Naive thymus-derived CD4-positive, alpha-beta T cell (primary cell): ENCODE measurements around the gene HIRIP3. TPM values are rescaled to one million over a fixed set of nuclear protein-coding genes. Genes with fewer than 3 reads are reported as not detected.
"Not testable (repeated sequence)": the region's sequence is repeated elsewhere in the genome, so short reads cannot be mapped to it uniquely, and the experiment has no call there.

Experiments
- ATAC-seq: fragments of 150-1000 bp; cut with Tn5 transposase; 2 replicates; pipeline ENCODE4 v1.10.0; 2021; ENCODE audit warnings: mild to moderate bottlenecking, moderate library complexity
- CTCF ChIA-PET: fragments of 350-600 bp; sonication (Branson Sonifier 250); formaldehyde crosslinking; loops from one replicate; lab custom pipeline; 2021; ENCODE audit warnings: antibody characterized with exemption; lab: Charles Lee
- POLR2A ChIA-PET: fragments of 350-600 bp; sonication (Branson Sonifier 250); formaldehyde crosslinking; loops from one replicate; lab custom pipeline; 2021; ENCODE audit warnings: antibody characterized with exemption, inconsistent platforms; lab: Charles Lee
- DNase-seq, 9 donors: peaks; one replicate each; pipeline versions ENCODE4 v3.0.0 to v3.0.0-alpha.2; 2020 to 2022; ENCODE audit warnings: mixed read lengths in 1 of 9
- H3K27ac ChIP-seq: one replicate; pipeline ENCODE4 v1.7.0; 2013; ENCODE audit warnings: mild to moderate bottlenecking, low read depth, low read length, moderate library complexity
- H3K27me3 ChIP-seq, 2 donors: one replicate each; pipeline ENCODE4 v1.7.0; 2013; ENCODE audit warnings: low read length in 2 of 2, mild to moderate bottlenecking in 2 of 2, moderate library complexity in 2 of 2; ENCODE audit not compliant: control insufficient read depth in 2 of 2, insufficient read depth in 2 of 2
- H3K36me3 ChIP-seq, 3 experiments: 1 replicate in 2 of 3; 2 replicates in 1 of 3; pipeline ENCODE4 v1.7.0; 2013; ENCODE audit warnings: low read length in 3 of 3, mild to moderate bottlenecking in 3 of 3, moderate library complexity in 1 of 3; ENCODE audit not compliant: insufficient read depth in 3 of 3, control insufficient read depth in 2 of 3
- H3K4me1 ChIP-seq, 2 donors: one replicate each; pipeline ENCODE4 v1.7.0; 2013; ENCODE audit warnings: low read length in 2 of 2, mild to moderate bottlenecking in 2 of 2, moderate library complexity in 1 of 2; ENCODE audit not compliant: control insufficient read depth in 2 of 2, insufficient read depth in 2 of 2
- H3K4me3 ChIP-seq: 2 replicates; pipeline ENCODE4 v1.7.0; 2013; ENCODE audit warnings: mild to moderate bottlenecking, low read length
- H3K9me3 ChIP-seq, 3 experiments: 1 replicate in 2 of 3; 2 replicates in 1 of 3; pipeline ENCODE4 v1.7.0; 2013; ENCODE audit warnings: low read length in 3 of 3; ENCODE audit not compliant: control insufficient read depth in 2 of 3
- H3K27ac Mint-ChIP-seq, 9 donors: one replicate each; pipeline ENCODE4 v1.8.0; 2020 to 2022; ENCODE audit warnings: mixed read lengths in 9 of 9, mild to moderate bottlenecking in 8 of 9, moderate library complexity in 5 of 9, inconsistent platforms in 2 of 9
- H3K27me3 Mint-ChIP-seq, 5 donors: one replicate each; pipeline ENCODE4 v1.8.0; 2021 to 2022; ENCODE audit warnings: mixed read lengths in 5 of 5, mild to moderate bottlenecking in 1 of 5
- H3K36me3 Mint-ChIP-seq, 5 donors: one replicate each; pipeline ENCODE4 v1.8.0; 2020 to 2022; ENCODE audit warnings: mixed read lengths in 5 of 5, mild to moderate bottlenecking in 3 of 5, inconsistent platforms in 1 of 5
- H3K4me1 Mint-ChIP-seq, 7 donors: one replicate each; pipeline ENCODE4 v1.8.0; 2020 to 2022; ENCODE audit warnings: mixed read lengths in 7 of 7, mild to moderate bottlenecking in 3 of 7, inconsistent platforms in 1 of 7
- H3K4me3 Mint-ChIP-seq, 10 donors: one replicate each; pipeline ENCODE4 v1.8.0; 2020 to 2022; ENCODE audit warnings: mild to moderate bottlenecking in 10 of 10, mixed read lengths in 10 of 10, moderate library complexity in 6 of 10, inconsistent platforms in 2 of 10
- H3K9me3 Mint-ChIP-seq, 11 donors: one replicate each; pipeline ENCODE4 v1.8.0; 2020 to 2022; ENCODE audit warnings: mixed read lengths in 11 of 11, mild to moderate bottlenecking in 4 of 11, inconsistent platforms in 1 of 11, moderate library complexity in 1 of 11
- intact Hi-C, 2 donors: fragments of 100-400 bp; cut with micrococcal nuclease; formaldehyde crosslinking; loops; one replicate each; pipeline ENCODE4 v1.15.1; 2023
- polyA plus RNA-seq, 2 donors: library from polyadenylated mRNA; unstranded; fragments of 300-500 nt; fragmentation: Illumina TruSeq; gene quantifications; one replicate each; pipeline ENCODE4 v1.2.3, GENCODE V29; 2021
- total RNA-seq, 6 experiments: library from RNA in 5 of 6; stranded (reverse) in 5 of 6; gene quantifications; 1 replicate in 5 of 6; 2 replicates in 1 of 6; pipeline ENCODE4 v1.2.3 and lab custom pipeline; 2021 to 2026

Gene HIRIP3
- total and polyA plus RNA-seq, 7 experiments from 2014 or later, result 14.4 to 37.6 (median 21.5) TPM

DNA sequence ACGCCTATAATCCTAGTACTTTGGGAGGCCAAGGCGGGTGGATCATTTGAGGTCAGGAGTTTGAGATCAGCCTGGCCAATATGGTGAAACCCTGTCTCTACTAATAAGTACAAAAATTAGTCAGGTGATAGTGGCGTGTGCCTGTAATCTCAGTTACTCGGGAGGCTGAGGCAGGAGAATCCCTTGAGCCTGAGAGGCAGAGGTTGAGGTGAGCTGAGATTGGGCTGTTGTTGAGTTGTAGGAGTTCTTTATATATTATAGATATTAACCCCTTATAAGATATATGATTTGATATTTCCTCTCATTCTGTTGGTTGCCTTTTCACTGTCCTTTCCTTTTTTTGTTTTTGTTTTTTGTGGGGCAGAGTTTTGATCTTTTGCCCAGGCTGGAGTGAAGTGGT is 35.6 kb downstream of the HIRIP3 start:
- H3K4me3 ChIP-seq, H3K36me3 ChIP-seq, H3K9me3 Mint-ChIP-seq, H3K27me3 Mint-ChIP-seq, ATAC-seq, H3K27me3 ChIP-seq, H3K36me3 Mint-ChIP-seq, DNase-seq, H3K27ac ChIP-seq, H3K9me3 ChIP-seq: not testable (repeated sequence)
- intact Hi-C loops, result loop anchor here in 1 of 2 donors (2.0 to 5.0 kb wide), 2 partner anchors 37 to 105 kb away; partner anchors contain the start of genes ALDOA, HIRIP3 and INO80E
- ChIA-PET POLR2A (interaction anchor here (6.6 kb wide), 1 partner anchor 14 kb away, joined by 79 read pairs; the partner anchor contains the start of gene TAOK2), CTCF (interaction anchor here (0.6 to 1.7 kb wide), 3 partner anchors 13 to 72 kb away, joined by 3 to 4 read pairs (median 4); partner anchors contain the start of gene KCTD13)
- H3K4me1 ChIP-seq, result peaks cover 10 to 17% of the 10 kb centered on the region in 2 donors
- Mint-ChIP-seq H3K27ac (peak overlapping the region in 5 of 9 donors; percentile 36 to 74 (median 69)), H3K4me3 (peak overlapping the region in 8 of 10 donors; percentile 25 to 89 (median 40)), H3K4me1 (peaks cover 8 to 28% (median 22%) of the 10 kb centered on the region in 7 donors)

DNA sequence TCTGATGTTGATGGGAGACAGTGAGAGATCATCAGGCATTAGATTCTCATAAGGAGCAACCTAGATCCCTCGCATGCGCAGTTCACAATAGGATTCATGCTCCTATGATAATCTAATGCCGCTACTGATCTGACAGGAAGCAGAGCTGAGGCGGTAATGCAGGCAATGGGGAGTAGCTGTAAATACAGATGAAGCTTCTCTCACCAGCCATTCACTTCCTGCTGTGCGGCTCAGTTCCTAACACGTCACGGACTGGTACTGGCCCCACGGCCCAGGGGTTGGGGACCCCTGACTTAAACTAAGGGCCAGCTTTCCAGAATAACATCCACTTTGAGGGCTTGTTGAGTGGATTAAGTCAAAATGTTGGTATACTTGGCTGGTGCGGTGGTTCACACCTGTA is 36.1 kb downstream of the HIRIP3 start:
- peaks cover 8 to 25% (median 20%) of the 10 kb centered on the region in 7 donors for H3K4me1 Mint-ChIP-seq
- H3K36me3 Mint-ChIP-seq, result no peaks in the 10 kb centered on the region
- peaks cover 0 to 2% (median 0%) of the 10 kb centered on the region in 11 donors for H3K9me3 Mint-ChIP-seq
- H3K27me3 Mint-ChIP-seq, result peaks cover 0 to 7% (median 0%) of the 10 kb centered on the region in 5 donors
- Histone ChIP-seq H3K4me1 (peaks cover 10 to 17% of the 10 kb centered on the region in 2 donors), H3K27me3 (no peaks in the 10 kb centered on the region), H3K4me3 (no peak overlapping the region), H3K9me3 (no peaks in the 10 kb centered on the region), H3K36me3 (no peaks in the 10 kb centered on the region), H3K27ac (no peak overlapping the region)
- H3K4me3 Mint-ChIP-seq, result peak overlapping the region in 4 of 10 donors; percentile 48 to 89 (median 60)
- ChIA-PET CTCF (interaction anchor here (0.6 to 1.7 kb wide), 2 partner anchors 33 to 73 kb away, joined by 4 read pairs; partner anchors contain the start of gene KCTD13), POLR2A (interaction anchor here (6.6 kb wide), 1 partner anchor 15 kb away, joined by 79 read pairs; the partner anchor contains the start of gene TAOK2)
- ATAC-seq (no peak), DNase-seq (peak in 2 of 9 donors; percentile 30 to 31)
- peak overlapping the region in 7 of 9 donors; percentile 25 to 88 (median 70) for H3K27ac Mint-ChIP-seq
- intact Hi-C loops, result no loop called here

DNA sequence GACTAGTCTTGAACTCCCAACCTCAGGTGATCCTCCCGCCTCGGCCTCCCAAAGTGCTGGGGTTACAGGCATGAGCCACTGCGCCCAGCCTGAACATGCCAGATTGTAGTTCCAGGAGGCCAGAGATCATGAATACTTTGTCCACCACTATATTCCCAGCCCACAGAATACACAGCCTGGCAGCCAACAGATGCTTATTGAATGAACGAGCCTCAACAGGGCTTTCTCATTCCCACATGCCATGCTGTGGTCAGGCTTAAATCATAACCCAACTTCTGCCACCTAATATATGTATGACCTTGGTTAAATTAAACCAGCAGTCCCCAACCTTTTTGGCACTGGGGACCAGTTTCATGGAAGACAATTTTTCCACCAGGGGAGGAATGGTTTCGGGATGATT is 36.7 kb downstream of the HIRIP3 start:
- Mint-ChIP-seq H3K36me3 (no peaks in the 10 kb centered on the region), H3K27ac (peak overlapping the region in 2 of 9 donors; percentile 32 to 59), H3K27me3 (peaks cover 0 to 10% (median 0%) of the 10 kb centered on the region in 5 donors), H3K4me1 (peaks cover 8 to 25% (median 20%) of the 10 kb centered on the region in 7 donors), H3K4me3 (no peak overlapping the region), H3K9me3 (peaks cover 0 to 2% (median 0%) of the 10 kb centered on the region in 11 donors)
- Histone ChIP-seq H3K4me1 (peaks cover 10 to 17% of the 10 kb centered on the region in 2 donors), H3K4me3 (no peak overlapping the region), H3K27ac (no peak overlapping the region), H3K36me3 (no peaks in the 10 kb centered on the region), H3K27me3 (no peaks in the 10 kb centered on the region), H3K9me3 (no peaks in the 10 kb centered on the region)
- DNase-seq, result no peak
- ChIA-PET POLR2A (interaction anchor here (6.6 kb wide), 1 partner anchor 15 kb away, joined by 79 read pairs; the partner anchor contains the start of gene TAOK2), CTCF (interaction anchor here (0.6 to 1.7 kb wide), 2 partner anchors 22 to 33 kb away, joined by 4 to 5 read pairs; partner anchors contain the start of gene KCTD13)
- intact Hi-C loops, result no loop called here
- ATAC-seq, result no peak

DNA sequence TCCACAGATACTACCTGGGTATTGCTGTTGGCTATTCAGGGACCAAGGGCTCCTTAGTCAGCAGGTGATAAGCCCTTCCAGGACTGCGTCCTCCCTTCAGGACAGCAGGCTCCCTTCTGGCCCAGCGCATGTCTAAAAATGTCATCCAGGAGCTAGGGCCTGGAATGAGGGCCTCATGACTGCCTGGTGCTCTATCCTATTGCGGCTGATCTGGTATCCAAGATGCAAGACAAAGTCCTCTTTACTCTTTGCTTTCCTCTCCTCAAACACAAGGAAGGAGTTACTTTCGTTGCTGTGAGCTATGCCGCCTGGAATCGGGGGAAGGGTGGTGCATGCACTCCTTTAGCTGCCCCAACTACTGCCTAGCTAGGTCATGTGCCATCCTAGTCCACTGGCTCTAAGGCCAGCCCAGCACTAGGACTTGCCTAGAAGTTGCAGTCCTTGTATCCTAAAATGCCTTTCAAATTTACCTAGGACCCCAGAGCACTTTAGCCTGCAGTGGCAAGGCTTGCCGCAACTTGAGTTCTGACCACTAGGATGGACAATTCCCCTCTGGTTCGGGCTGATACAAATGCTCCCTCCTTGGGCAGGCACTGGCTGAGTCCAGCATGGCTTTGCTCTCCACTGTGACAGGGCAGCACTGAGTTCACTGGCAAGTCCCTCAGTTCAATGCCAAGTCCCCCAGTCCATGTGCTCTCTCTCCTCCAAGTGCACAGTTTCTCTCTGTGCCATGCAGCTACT is 43.6 kb downstream of the HIRIP3 start:
- no peak overlapping the region for H3K4me3 ChIP-seq
- POLR2A ChIA-PET, result interaction anchor here (0.5 to 1.4 kb wide), 2 partner anchors 10 to 103 kb away, joined by 3 to 4 read pairs; partner anchors contain the start of gene TMEM219
- no peaks in the 10 kb centered on the region for H3K4me1 ChIP-seq
- no peak overlapping the region for H3K27ac Mint-ChIP-seq
- no peaks in the 10 kb centered on the region for H3K9me3 ChIP-seq
- intact Hi-C loops, result no loop called here
- H3K9me3 Mint-ChIP-seq, result peaks cover 0 to 10% (median 2%) of the 10 kb centered on the region in 11 donors
- ATAC-seq, result no peak
- peaks cover 0 to 10% (median 0%) of the 10 kb centered on the region in 5 donors for H3K27me3 Mint-ChIP-seq
- DNase-seq, result no peak
- no peak overlapping the region for H3K27ac ChIP-seq
- H3K4me3 Mint-ChIP-seq, result no peak overlapping the region
- peaks cover 0 to 2% (median 0%) of the 10 kb centered on the region in 7 donors for H3K4me1 Mint-ChIP-seq
- peaks cover 3 to 10% (median 4%) of the 10 kb centered on the region in 5 donors for H3K36me3 Mint-ChIP-seq
- no peaks in the 10 kb centered on the region for H3K36me3 ChIP-seq
- CTCF ChIA-PET, result no interaction called here
- no peaks in the 10 kb centered on the region for H3K27me3 ChIP-seq

DNA sequence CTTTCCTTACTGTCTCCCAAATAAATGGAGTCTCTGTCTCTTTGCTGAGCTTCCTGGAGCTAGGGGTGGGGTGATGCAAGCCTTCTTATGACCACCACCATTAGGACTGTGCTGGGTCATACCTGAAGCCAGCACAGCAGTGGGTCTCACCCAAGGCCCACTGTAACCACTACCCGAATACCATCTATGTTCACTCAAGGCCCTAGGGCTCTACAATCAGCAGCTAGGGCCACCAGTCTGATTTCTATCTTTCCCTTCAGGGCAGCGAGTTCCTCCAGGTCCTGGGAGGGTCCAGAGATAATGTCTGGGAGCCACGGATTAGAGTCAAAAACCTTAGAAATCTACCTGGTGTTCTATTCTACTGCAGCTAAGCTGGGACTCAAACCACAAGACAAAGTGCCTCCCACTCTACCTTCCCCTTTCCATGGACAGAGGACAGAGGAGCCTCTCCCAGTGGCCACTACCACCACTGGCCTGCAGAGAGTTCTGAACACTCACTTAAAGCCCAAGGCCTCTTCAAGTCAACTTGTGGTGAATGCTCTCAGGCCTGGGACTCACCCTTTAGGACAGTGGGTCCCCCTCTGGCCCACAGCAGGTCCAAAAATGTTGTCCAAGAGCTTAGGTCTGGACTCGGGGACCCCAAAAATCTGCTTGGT is 44.5 kb downstream of the HIRIP3 start:
- no peaks in the 10 kb centered on the region for H3K4me1 ChIP-seq
- intact Hi-C loops, result no loop called here
- no peak overlapping the region for H3K27ac Mint-ChIP-seq
- H3K4me1 Mint-ChIP-seq, result peaks cover 0 to 2% (median 0%) of the 10 kb centered on the region in 7 donors
- ATAC-seq, result no peak
- H3K4me3 Mint-ChIP-seq, result no peak overlapping the region
- no peaks in the 10 kb centered on the region for H3K9me3 ChIP-seq
- no peak for DNase-seq
- H3K27ac ChIP-seq, result no peak overlapping the region
- peaks cover 0 to 10% (median 2%) of the 10 kb centered on the region in 11 donors for H3K9me3 Mint-ChIP-seq
- H3K36me3 Mint-ChIP-seq, result peaks cover 3 to 10% (median 4%) of the 10 kb centered on the region in 5 donors
- ChIA-PET CTCF (no interaction called here), POLR2A (interaction anchor here (0.8 to 1.4 kb wide), 3 partner anchors 11 to 25 kb away, joined by 3 to 4 read pairs (median 4); partner anchors contain the start of genes KCTD13 and TMEM219)
- H3K36me3 ChIP-seq, result no peaks in the 10 kb centered on the region
- no peaks in the 10 kb centered on the region for H3K27me3 ChIP-seq
- no peak overlapping the region for H3K4me3 ChIP-seq
- peaks cover 0 to 7% (median 0%) of the 10 kb centered on the region in 5 donors for H3K27me3 Mint-ChIP-seq

DNA sequence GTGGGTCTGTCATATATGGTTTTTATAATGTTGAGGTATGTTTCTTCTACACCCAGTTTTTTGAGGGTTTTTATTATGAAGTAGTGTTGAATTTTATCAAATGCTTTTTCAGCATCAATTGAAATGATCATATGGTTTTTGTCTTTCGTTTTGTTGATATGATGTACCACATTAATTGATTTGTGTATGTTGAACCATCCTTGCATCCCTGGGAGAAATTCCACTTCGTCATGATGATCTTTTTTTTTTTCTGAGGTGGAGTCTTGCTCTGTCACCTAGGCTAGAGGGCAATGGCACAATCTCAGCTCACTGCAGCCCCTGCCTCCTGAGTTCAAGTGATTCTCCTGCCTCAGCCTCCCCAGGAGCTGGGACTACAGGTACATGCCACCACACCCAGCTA is 47.5 kb downstream of the HIRIP3 start:
- H3K27me3 Mint-ChIP-seq, result peaks cover 0 to 5% (median 0%) of the 10 kb centered on the region in 5 donors

More for the DNA sequence above, 47.5 kb downstream of the HIRIP3 start:
- intact Hi-C loops, result no loop called here
- ATAC-seq (no peak), DNase-seq (no peak)
- ChIA-PET CTCF (interaction anchor here (0.6 kb wide), 1 partner anchor 16 kb away, joined by 3 read pairs; no protein-coding TSS in a partner anchor), POLR2A (no interaction called here)
- peaks cover 0 to 10% (median 2%) of the 10 kb centered on the region in 11 donors for H3K9me3 Mint-ChIP-seq
- peaks cover 3 to 10% (median 4%) of the 10 kb centered on the region in 5 donors for H3K36me3 Mint-ChIP-seq
- no peak overlapping the region for H3K27ac Mint-ChIP-seq
- no peaks in the 10 kb centered on the region for H3K36me3 ChIP-seq
- no peak overlapping the region for H3K27ac ChIP-seq
- no peak overlapping the region for H3K4me3 Mint-ChIP-seq
- H3K27me3 ChIP-seq, result no peaks in the 10 kb centered on the region
- peaks cover 0 to 10% (median 5%) of the 10 kb centered on the region in 7 donors for H3K4me1 Mint-ChIP-seq
- H3K4me1 ChIP-seq, result no peaks in the 10 kb centered on the region
- H3K4me3 ChIP-seq, result no peak overlapping the region
- no peaks in the 10 kb centered on the region for H3K9me3 ChIP-seq
